ENCODE results near the gene P3H2. TPM values are rescaled to one million over a fixed set of nuclear protein-coding genes. Genes with fewer than 3 reads are reported as not detected.

The P3H2 gene
- total RNA-seq, 4 donors from 2014 or later, result 0.85 to 6.8 (median 4.8) TPM

DNA sequence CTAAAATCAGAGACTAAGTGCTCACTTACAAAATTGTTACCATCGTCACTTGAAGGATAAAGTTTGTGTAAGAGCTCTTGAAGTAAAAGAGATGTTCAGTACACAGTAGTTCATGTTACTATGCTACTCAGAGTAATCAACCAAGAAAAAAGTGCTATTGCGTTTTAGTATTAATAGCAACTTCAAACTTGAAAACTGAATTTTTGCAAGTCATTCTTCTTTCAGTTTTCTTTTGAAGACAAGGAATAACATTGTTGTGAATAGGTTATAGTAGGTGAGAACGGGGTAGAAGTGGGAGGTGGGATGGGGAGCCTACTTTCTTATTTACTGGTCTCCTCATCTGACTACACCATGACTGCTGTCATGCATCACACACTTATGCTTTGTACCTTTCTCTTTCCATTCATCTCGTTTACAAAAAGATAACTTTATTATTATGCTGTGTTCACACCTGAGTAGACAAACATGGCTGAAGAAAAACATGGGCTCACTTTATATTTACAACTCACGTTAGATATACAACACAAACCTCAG lies 39.3 kb upstream of the P3H2 start:
- TF ChIP-seq, protein P1, sequence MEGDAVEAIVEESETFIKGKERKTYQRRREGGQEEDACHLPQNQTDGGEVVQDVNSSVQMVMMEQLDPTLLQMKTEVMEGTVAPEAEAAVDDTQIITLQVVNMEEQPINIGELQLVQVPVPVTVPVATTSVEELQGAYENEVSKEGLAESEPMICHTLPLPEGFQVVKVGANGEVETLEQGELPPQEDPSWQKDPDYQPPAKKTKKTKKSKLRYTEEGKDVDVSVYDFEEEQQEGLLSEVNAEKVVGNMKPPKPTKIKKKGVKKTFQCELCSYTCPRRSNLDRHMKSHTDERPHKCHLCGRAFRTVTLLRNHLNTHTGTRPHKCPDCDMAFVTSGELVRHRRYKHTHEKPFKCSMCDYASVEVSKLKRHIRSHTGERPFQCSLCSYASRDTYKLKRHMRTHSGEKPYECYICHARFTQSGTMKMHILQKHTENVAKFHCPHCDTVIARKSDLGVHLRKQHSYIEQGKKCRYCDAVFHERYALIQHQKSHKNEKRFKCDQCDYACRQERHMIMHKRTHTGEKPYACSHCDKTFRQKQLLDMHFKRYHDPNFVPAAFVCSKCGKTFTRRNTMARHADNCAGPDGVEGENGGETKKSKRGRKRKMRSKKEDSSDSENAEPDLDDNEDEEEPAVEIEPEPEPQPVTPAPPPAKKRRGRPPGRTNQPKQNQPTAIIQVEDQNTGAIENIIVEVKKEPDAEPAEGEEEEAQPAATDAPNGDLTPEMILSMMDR (IDR thresholded peaks at IDR 0.05; ENCODE audit: low read depth), result no peak

DNA sequence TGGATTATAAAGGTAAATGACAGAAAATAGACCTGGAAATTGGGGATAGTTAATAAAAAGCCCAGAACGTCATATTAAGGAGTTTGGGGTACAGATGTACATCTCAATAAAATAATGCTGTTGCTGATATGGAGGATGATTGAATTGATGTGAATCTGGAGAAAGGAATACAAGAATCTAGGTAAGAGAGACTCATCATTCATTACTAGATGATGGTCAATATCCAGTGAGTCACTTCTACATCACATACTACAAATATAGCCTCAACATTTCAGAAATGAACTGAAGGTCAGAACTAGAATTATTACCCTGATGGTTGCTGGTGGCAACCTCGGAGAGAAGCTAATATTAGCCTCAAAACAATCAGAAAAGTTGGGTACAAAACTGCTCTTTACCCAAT lies 37.6 kb upstream of the P3H2 start:
- TF ChIP-seq, protein P1 (IDR thresholded peaks at IDR 0.05; ENCODE audit: low read depth), result no peak

DNA sequence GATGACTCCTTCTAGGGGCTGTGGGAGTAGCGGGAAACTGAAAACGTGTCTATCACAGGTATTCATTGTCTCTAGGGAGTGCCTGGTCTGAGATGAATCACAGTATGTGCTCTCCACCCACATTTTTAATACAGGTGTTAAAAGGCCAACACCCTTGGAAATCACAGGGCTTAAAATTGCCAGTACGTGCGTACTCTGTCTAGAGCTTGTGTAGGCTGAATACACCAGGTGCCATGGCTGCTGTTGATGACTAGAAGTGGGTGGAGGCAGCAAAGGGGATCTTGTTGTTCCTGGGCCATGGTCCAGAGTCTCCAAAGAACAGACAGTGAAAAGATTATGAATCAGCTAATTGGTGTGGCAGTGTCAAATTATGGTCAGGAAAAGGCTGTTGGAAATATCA lies 35.1 kb upstream of the P3H2 start:
- TF ChIP-seq, protein P1 (IDR thresholded peaks at IDR 0.05; ENCODE audit: low read depth), result no peak

DNA sequence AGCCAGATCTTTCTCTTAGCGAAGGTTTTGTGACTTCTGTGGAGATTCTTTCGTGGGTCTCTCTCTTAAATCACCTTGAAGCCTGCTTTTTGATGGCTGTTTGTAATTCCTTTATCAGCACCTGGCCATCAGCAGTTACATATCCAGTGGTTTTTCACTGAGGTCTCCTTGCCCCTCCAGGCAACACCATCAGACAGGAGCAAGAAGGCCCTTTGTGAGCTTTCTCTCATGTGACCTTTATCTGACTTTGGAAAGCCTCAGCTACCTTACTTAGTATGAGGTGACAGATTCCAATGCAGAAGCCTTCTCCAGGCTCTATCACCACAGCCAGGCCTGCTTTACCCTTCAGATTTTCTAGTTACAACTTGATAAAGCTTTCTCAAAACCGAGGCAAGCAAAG lies 30.0 kb upstream of the P3H2 start:
- TF ChIP-seq, protein P1 (IDR thresholded peaks at IDR 0.05; ENCODE audit: low read depth), result no peak

DNA sequence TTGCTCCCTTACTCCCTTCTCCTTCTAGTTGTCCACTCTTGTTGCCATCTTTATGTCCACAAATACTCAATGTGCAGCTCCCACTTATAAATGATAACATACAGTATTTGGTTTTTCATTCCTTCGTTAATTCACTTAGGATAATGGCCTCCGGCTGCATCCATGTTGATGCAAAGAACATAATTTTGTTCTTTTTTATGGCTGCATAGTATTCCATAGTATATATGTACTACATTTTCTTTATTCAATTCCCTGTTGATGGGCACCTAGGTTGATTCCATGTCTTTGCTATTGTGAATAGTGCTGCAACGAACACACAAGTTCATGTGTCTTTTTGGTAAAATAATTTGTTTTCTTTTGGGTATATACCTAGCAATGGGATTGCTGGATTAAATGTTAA lies 21.3 kb upstream of the P3H2 start:
- TF ChIP-seq, protein P1 (IDR thresholded peaks at IDR 0.05; ENCODE audit: low read depth), result no peak

DNA sequence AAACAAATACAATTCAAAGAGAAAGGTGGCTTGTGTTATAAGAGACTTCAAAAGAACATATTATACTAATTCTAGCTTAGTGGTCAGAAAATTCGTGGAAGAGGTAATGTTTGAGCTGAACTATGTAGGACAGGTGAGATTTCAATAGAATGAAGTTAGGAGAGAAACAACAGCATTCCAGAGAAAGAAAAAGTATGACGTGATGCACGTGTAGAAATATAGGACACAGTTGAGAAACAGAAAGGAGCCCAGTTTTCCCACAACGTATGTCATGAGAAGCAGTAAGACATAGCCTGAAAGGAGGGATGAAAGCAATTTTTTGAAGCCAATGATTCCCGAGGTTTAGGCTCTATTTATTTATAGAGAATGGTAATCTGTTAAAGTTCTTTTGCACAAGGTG lies 18.7 kb upstream of the P3H2 start:
- TF ChIP-seq, protein P1 (IDR thresholded peaks at IDR 0.05; ENCODE audit: low read depth), result no peak

DNA sequence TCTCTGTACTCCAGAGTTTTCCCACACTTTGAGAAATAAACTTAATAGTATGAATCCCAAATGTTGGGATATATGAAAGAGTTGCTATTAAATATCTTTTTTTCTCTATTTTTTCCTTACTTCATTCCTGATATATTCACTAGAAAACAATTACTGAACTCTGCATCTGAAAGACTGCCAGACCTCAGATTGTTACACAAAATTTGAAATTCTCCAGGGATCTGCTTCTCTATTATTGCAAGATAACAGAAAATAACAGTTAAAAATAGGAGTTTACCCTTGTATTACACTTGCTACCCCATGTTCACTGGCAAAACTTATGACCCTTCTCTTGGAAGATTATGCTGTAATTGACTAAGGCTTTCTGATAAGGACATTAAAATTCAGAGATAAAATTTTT lies 11.7 kb upstream of the P3H2 start:
- TF ChIP-seq, protein P1 (IDR thresholded peaks at IDR 0.05; ENCODE audit: low read depth), result no peak

Measured in subcutaneous adipose tissue (tissue), 4 donors.